Tibial artery (tissue), 4 donors: ENCODE measurements around the gene EGFL7.

Source experiments
- DNase-seq, 2 donors: peaks; one replicate each; pipeline ENCODE4 v3.0.0-alpha.2; 2019
- H3K27ac ChIP-seq, 2 donors: fragments of 200-600 bp; sonication (generic) in 1 of 2; 1 replicate in 1 of 2; 2 replicates in 1 of 2; pipeline ENCODE4 v1.5.1; 2018 to 2019; ENCODE audit warnings: mild to moderate bottlenecking in 1 of 2
- H3K27me3 ChIP-seq, 2 donors: fragments of 200-600 bp; sonication (generic) in 1 of 2; one replicate each; pipeline versions ENCODE4 v1.5.1 to v1.6.0; 2016 to 2019
- H3K36me3 ChIP-seq, 3 donors: fragments of 200-600 bp; sonication (generic) in 2 of 3; one replicate each; pipeline ENCODE4 v1.5.1; 2016 to 2019; ENCODE audit warnings: mild to moderate bottlenecking in 2 of 3
- H3K4me1 ChIP-seq, 4 donors: fragments of 200-600 bp; sonication (generic) in 2 of 4; 1 replicate in 3 of 4; 2 replicates in 1 of 4; pipeline ENCODE4 v1.5.1; 2016 to 2019
- H3K4me3 ChIP-seq, 2 donors: fragments of 200-600 bp; sonication (generic) in 1 of 2; 1 replicate in 1 of 2; 2 replicates in 1 of 2; pipeline ENCODE4 v1.5.1; 2018 to 2019; ENCODE audit warnings: mild to moderate bottlenecking in 2 of 2
- H3K9me3 ChIP-seq, 3 donors: fragments of 200-600 bp; sonication (generic) in 1 of 3; one replicate each; pipeline ENCODE4 v1.5.1; 2016 to 2019
- CTCF ChIP-seq, 2 experiments: fragments of 200-600 bp in 1 of 2; fragments of 450-650 bp in 1 of 2; IDR thresholded peaks; one replicate each; pipeline ENCODE4 v1.5.1; 2017 to 2019; ENCODE audit warnings: antibody characterized with exemption in 2 of 2, mild to moderate bottlenecking in 1 of 2, moderate library complexity in 1 of 2
- intact Hi-C: fragments of 100-400 bp; cut with DNase I; formaldehyde crosslinking; loops from one replicate; pipeline ENCODE4 v1.15.0; 2023; ENCODE audit warnings: low total_unique reads

EGFL7 gene

GRCh38 chr9:136650648-136651047 lies 12.1 kb upstream of the EGFL7 start:
- intact Hi-C loops: no loop called here
- TF ChIP-seq CTCF (IDR thresholded peaks at IDR 0.05): no peak
- H3K27ac ChIP-seq: no peak overlapping the region
- peaks cover 0 to 50% of the 10 kb centered on the region in 2 donors for H3K27me3 ChIP-seq
- no peaks in the 10 kb centered on the region for H3K4me1 ChIP-seq
- no peaks in the 10 kb centered on the region for H3K36me3 ChIP-seq
- no peaks in the 10 kb centered on the region for H3K9me3 ChIP-seq
- H3K4me3 ChIP-seq: no peak overlapping the region
- DNase-seq: no peak

- H3K4me3 ChIP-seq: no peak overlapping the region
- H3K4me1 ChIP-seq: no peaks in the 10 kb centered on the region
- peaks cover 0 to 50% of the 10 kb centered on the region in 2 donors for H3K27me3 ChIP-seq
- H3K27ac ChIP-seq: no peak overlapping the region
- TF ChIP-seq CTCF (IDR thresholded peaks at IDR 0.05): no peak
- intact Hi-C loops: no loop called here
- H3K36me3 ChIP-seq: no peaks in the 10 kb centered on the region
- DNase-seq: no peak
- H3K9me3 ChIP-seq: no peaks in the 10 kb centered on the region
Observed at GRCh38 chr9:136651860-136652259, 10.9 kb upstream of the EGFL7 start.

- Histone ChIP-seq H3K4me1 (no peaks in the 10 kb centered on the region), H3K4me3 (no peak overlapping the region), H3K27ac (no peak overlapping the region), H3K9me3 (no peaks in the 10 kb centered on the region), H3K36me3 (no peaks in the 10 kb centered on the region), H3K27me3 (peaks cover 0 to 55% of the 10 kb centered on the region in 2 donors)
- DNase-seq: no peak
- no peak for TF ChIP-seq CTCF (IDR thresholded peaks at IDR 0.05)
- intact Hi-C loops: no loop called here
Observed at GRCh38 chr9:136653323-136654079, 9.2 kb upstream of the EGFL7 start.

- DNase-seq: no peak
- intact Hi-C loops: no loop called here
- Histone ChIP-seq H3K27me3 (peaks cover 0 to 66% of the 10 kb centered on the region in 2 donors), H3K9me3 (no peaks in the 10 kb centered on the region), H3K4me3 (no peak overlapping the region), H3K27ac (no peak overlapping the region), H3K4me1 (no peaks in the 10 kb centered on the region), H3K36me3 (no peaks in the 10 kb centered on the region)
- TF ChIP-seq CTCF (IDR thresholded peaks at IDR 0.05): no peak
Observed at GRCh38 chr9:136654820-136655535, 7.7 kb upstream of the EGFL7 start.

GRCh38 chr9:136655536-136656182 lies 7.1 kb upstream of the EGFL7 start:
- Histone ChIP-seq H3K27ac (no peak overlapping the region), H3K27me3 (peaks cover 0 to 70% of the 10 kb centered on the region in 2 donors), H3K4me3 (no peak overlapping the region), H3K36me3 (no peaks in the 10 kb centered on the region), H3K4me1 (no peaks in the 10 kb centered on the region), H3K9me3 (no peaks in the 10 kb centered on the region)
- TF ChIP-seq CTCF (IDR thresholded peaks at IDR 0.05): no peak
- DNase-seq: no peak
- intact Hi-C loops: no loop called here
